Measurements from ENCODE around the gene PCDHGA3.

- TF ChIP-seq CTCF (optimal IDR thresholded peaks at IDR 0.05 in 1 of 3, IDR thresholded peaks at IDR 0.05 in 1 of 3, conservative IDR thresholded peaks at IDR 0.05 in 1 of 3; ENCODE audit: extremely low read depth in 1 of 3, insufficient read depth in 2 of 3, low read length in 3 of 3), result no peak
- TF ChIP-seq EZH2 (IDR thresholded peaks at IDR 0.05; ENCODE audit: low read length), result no peak
These were observed 379 bp downstream of the PCDHGA3 start for GRCh38 chr5:141343953-141344463.
